GM12891 (cell line): ENCODE results near the gene KIAA1328.

ENCODE experiments used
- PAX5 ChIP-seq: IDR thresholded peaks from 2 replicates; pipeline ENCODE4 v1.6.1; 2011; ENCODE audit warnings: low read length, moderate library complexity, mild to moderate bottlenecking; ENCODE audit not compliant: insufficient read depth, severe bottlenecking
- POLR2A ChIP-seq: IDR thresholded peaks from 2 replicates; pipeline ENCODE4 v1.6.1; 2011; ENCODE audit warnings: low read depth, low read length, control low read depth
- POLR2AphosphoS5 ChIP-seq: IDR thresholded peaks from 2 replicates; pipeline ENCODE4 v1.6.1; 2011; ENCODE audit warnings: low read depth, low read length, control low read depth
- POU2F2 ChIP-seq: IDR thresholded peaks from 2 replicates; pipeline ENCODE4 v1.6.1; 2011; ENCODE audit warnings: low read depth, mild to moderate bottlenecking, control low read depth, low read length, moderate library complexity
- SPI1 ChIP-seq: IDR thresholded peaks from 2 replicates; pipeline ENCODE4 v1.6.1; 2011; ENCODE audit warnings: low read depth, low read length, control low read depth
- TAF1 ChIP-seq: IDR thresholded peaks from 2 replicates; pipeline ENCODE4 v1.6.1; 2011; ENCODE audit warnings: low read depth, low read length, control low read depth

- TF ChIP-seq POLR2AphosphoS5 (no peak), POLR2A (no peak), TAF1 (no peak), PAX5 (no peak), SPI1 (no peak), POU2F2 (no peak)
Measured at GRCh38 chr18:36830158-36830495, 1.2 kb downstream of the KIAA1328 start.
